ENCODE measurements around the gene ZNF511. TPM values are rescaled to one million over a fixed set of nuclear protein-coding genes. Genes with fewer than 3 reads are reported as not detected.

ZNF511 gene
- total RNA-seq, 4 donors from 2014 or later, result 15.5 to 24.4 (median 17.3) TPM

GRCh38 chr10:133332936-133333699, 24.4 kb downstream of the ZNF511 start:
- no peaks in the 10 kb centered on the region for H3K36me3 ChIP-seq
- H3K27me3 ChIP-seq, result peaks cover 82% of the 10 kb centered on the region
- no peak for DNase-seq (ENCODE audit: low spot score in 2 of 2)
- H3K4me1 ChIP-seq, result peaks cover 29% of the 10 kb centered on the region
- WGBS, result 82% methylated on average over 30 of the region's 30 CpGs
- H3K9me3 ChIP-seq, result no peaks in the 10 kb centered on the region
- no peak for TF ChIP-seq POLR2AphosphoS5 (IDR thresholded peaks at IDR 0.05)
- no peak for TF ChIP-seq POLR2A (IDR thresholded peaks at IDR 0.05)
- no peak for TF ChIP-seq CTCF (IDR thresholded peaks at IDR 0.05)
- TF ChIP-seq EP300 (IDR thresholded peaks at IDR 0.05), result no peak
- no peak overlapping the region for H3K4me3 ChIP-seq
- H3K27ac ChIP-seq, result no peak overlapping the region

- Histone ChIP-seq H3K27me3 (peaks cover 76% of the 10 kb centered on the region), H3K4me1 (peaks cover 27% of the 10 kb centered on the region), H3K36me3 (no peaks in the 10 kb centered on the region), H3K27ac (no peak overlapping the region), H3K9me3 (no peaks in the 10 kb centered on the region), H3K4me3 (peak overlapping the region; percentile 38)
- 38% methylated on average over 18 of the region's 51 CpGs for WGBS
- TF ChIP-seq CTCF (IDR thresholded peaks at IDR 0.05), result no peak
- TF ChIP-seq POLR2AphosphoS5 (IDR thresholded peaks at IDR 0.05), result no peak
- TF ChIP-seq EP300 (IDR thresholded peaks at IDR 0.05), result no peak
- no peak for TF ChIP-seq POLR2A (IDR thresholded peaks at IDR 0.05)
- no peak for DNase-seq (ENCODE audit: low spot score in 2 of 2)
Measured at GRCh38 chr10:133334503-133335245, 26.0 kb downstream of the ZNF511 start.

DNA sequence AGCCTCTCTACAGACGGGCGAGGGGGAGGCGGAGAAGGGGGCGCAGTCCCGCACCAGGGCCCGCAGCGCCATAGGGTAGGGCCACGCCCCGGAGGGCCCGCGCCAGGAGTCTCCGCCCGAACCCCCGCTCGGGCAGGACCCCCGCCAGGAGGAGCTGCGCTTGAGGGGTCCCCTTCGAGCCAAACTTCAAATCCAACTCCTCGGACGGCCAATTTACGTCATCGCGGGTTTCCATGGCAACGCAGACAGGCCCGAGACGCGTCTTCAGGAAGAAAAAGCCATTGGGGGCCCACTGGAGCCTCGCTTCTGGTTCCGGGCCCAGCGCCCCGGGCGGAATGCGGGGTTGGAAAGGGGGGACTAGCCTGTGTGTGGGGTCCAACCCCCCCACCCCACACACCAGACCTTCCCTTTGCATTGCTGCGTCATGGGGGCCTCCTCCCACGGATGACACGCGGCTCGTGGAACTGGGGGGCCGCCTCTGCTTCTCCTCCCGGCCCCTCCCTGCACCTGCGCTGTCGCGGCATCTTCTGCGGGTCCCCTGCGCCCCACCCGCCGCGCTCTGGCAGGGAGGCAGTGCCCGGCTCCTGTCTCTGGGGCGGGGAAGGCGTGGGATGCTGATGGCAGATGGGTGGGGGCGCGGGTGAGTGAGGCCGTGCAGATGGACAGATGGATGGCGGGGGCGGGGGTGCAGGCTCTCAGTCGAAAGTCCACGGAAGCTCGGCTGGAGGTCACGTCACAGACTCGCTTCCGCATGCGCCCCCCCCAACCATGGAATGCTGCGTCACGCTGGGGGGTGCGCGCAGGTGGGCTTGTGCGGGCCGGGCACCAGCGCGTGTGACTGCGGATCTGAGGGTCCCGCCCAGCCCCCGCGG, 26.8 kb downstream of the ZNF511 start:
- no peak overlapping the region for H3K27ac ChIP-seq
- H3K36me3 ChIP-seq, result no peaks in the 10 kb centered on the region
- peak overlapping the region; percentile 38 for H3K4me3 ChIP-seq
- H3K9me3 ChIP-seq, result no peaks in the 10 kb centered on the region
- TF ChIP-seq EP300 (IDR thresholded peaks at IDR 0.05) (no peak), POLR2A (IDR thresholded peaks at IDR 0.05) (no peak), POLR2AphosphoS5 (IDR thresholded peaks at IDR 0.05) (no peak), CTCF (IDR thresholded peaks at IDR 0.05) (no peak)
- H3K4me1 ChIP-seq, result peaks cover 23% of the 10 kb centered on the region
- peaks cover 84% of the 10 kb centered on the region for H3K27me3 ChIP-seq
- WGBS, result no CpG with 5 or more reads among the region's 75 CpGs
- no peak for DNase-seq (ENCODE audit: low spot score in 2 of 2)

GRCh38 chr10:133336118-133336576, 27.4 kb downstream of the ZNF511 start:
- Histone ChIP-seq H3K27ac (no peak overlapping the region), H3K4me1 (peaks cover 23% of the 10 kb centered on the region), H3K9me3 (no peaks in the 10 kb centered on the region), H3K4me3 (peak overlapping the region; percentile 38), H3K36me3 (no peaks in the 10 kb centered on the region), H3K27me3 (peaks cover 85% of the 10 kb centered on the region)
- TF ChIP-seq POLR2AphosphoS5 (IDR thresholded peaks at IDR 0.05) (no peak), EP300 (IDR thresholded peaks at IDR 0.05) (no peak)
- DNase-seq (ENCODE audit: low spot score in 2 of 2), result no peak
- WGBS, result 3% methylated on average over 7 of the region's 41 CpGs

DNA sequence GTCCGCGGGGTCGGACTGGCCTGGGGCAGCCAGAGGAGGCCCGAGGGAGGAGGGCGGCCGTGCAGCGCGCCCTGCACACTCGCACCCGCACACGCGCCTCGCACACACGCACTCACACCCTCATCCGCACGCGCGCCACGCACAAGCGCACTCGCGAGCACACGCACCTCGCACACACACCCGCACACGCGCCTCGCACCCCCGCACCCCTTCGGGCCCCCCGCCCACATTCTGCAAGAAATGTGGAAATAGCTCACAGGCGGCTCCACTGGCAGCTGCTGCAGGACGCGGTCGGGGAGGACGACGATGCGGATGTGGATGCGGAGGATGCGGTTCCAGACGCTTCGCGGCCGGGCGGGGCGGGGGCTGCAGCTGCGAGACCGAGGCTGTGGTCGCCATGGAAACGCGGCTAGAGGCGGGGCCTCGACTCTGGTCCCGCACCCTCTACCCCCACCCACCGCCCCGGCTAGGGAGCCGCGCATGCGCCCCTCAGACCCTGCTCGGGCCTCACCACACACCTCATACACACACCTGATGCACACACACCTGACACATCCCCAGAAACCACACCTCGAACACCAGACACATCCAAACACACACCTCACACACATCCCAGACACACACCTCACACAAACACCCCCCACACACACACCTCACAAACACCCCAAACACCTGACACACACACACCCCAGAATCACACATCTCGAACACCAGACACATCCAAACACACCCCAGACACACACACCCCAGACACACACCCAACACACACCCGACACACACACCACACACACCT, 28.1 kb downstream of the ZNF511 start, which contains the start of gene CALY:
Gene CALY, minus strand, starts transcription at position 320 of the 793 bp plus-strand sequence. CDS start 7,907 bp downstream, outside the sequence.
- WGBS, result 30% methylated on average over 20 of the region's 63 CpGs
- DNase-seq (ENCODE audit: low spot score in 2 of 2), result no peak
- Histone ChIP-seq H3K27ac (no peak within 1 kb of the TSS), H3K9me3 (no peaks in the 10 kb centered on the region), H3K27me3 (peaks cover 85% of the 10 kb centered on the region), H3K4me3 (peak within 1 kb of the TSS; percentile 38), H3K4me1 (peaks cover 23% of the 10 kb centered on the region), H3K36me3 (no peaks in the 10 kb centered on the region)
- TF ChIP-seq POLR2AphosphoS5 (IDR thresholded peaks at IDR 0.05), result no peak
- no peak for TF ChIP-seq EP300 (IDR thresholded peaks at IDR 0.05)

Data from suprapubic skin (tissue), 4 donors.